A673 (cell line): Measurements from ENCODE around the gene ATP6V0C.

Experiments used
- EZH2 ChIP-seq: fragments of 200-600 bp; sonication (generic); IDR thresholded peaks from 2 replicates; pipeline ENCODE4 v1.6.1; 2017; ENCODE audit warnings: borderline replicate concordance, low read depth, mild to moderate bottlenecking, mixed read lengths, antibody characterized with exemption, low read length; ENCODE audit not compliant: poor library complexity, severe bottlenecking
- TF ChIP-seq, protein P1 (sequence below): fragments of 300-800, 200-600 bp; sonication (generic); conservative IDR thresholded peaks from 2 replicates; pipeline ENCODE4 v1.5.1; 2017; ENCODE audit warnings: low read depth, mild to moderate bottlenecking, antibody characterized with exemption, low read length, moderate library complexity, mixed read lengths

DNA sequence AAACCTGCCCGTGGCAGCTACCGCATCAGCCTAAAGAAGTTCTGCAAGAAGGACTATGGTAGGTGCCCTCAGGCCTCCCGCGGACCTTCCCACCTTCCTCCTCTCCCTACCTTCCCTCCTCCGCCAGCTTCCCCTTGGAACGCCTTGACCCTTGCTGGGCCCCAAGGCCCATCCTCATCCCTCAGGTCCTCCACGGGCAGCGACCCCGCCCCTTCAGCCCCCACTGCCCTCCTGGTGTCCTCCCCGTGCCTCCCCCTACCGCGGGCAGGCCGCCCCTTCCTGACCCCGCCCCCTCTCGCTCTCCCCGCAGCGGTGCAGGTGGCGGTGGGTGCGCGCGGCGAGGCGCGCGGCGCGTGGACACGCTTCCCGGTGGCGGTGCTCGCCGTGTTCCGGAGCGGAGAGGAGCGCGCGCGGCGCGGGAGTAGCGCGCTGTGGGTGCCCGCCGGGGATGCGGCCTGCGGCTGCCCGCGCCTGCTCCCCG, 40.3 kb upstream of the ATP6V0C start:
- no peak for TF ChIP-seq EZH2
- TF ChIP-seq, protein P1, sequence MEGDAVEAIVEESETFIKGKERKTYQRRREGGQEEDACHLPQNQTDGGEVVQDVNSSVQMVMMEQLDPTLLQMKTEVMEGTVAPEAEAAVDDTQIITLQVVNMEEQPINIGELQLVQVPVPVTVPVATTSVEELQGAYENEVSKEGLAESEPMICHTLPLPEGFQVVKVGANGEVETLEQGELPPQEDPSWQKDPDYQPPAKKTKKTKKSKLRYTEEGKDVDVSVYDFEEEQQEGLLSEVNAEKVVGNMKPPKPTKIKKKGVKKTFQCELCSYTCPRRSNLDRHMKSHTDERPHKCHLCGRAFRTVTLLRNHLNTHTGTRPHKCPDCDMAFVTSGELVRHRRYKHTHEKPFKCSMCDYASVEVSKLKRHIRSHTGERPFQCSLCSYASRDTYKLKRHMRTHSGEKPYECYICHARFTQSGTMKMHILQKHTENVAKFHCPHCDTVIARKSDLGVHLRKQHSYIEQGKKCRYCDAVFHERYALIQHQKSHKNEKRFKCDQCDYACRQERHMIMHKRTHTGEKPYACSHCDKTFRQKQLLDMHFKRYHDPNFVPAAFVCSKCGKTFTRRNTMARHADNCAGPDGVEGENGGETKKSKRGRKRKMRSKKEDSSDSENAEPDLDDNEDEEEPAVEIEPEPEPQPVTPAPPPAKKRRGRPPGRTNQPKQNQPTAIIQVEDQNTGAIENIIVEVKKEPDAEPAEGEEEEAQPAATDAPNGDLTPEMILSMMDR: no peak
